Smooth muscle cell (in vitro differentiated cells): ENCODE measurements around the gene CHCHD2. TPM values are rescaled to one million over a fixed set of nuclear protein-coding genes. Genes with fewer than 3 reads are reported as not detected.

Experiments used
- DNase-seq: peaks from one replicate; lab custom pipeline; 2025; ENCODE audit not compliant: unreplicated experiment; lab: John Stamatoyannopoulos, UW
- H2AFZ ChIP-seq: fragments of 200-600 bp; sonication (generic); 2 replicates; pipeline ENCODE4 v1.6.0; 2016; ENCODE audit warnings: antibody characterized with exemption, low read depth, mild to moderate bottlenecking
- H3F3A ChIP-seq: fragments of 200-600 bp; sonication (generic); 2 replicates; pipeline ENCODE4 v1.6.0; 2017; ENCODE audit warnings: antibody characterized with exemption, low read depth
- H3K27ac ChIP-seq: fragments of 200-600 bp; sonication (generic); 2 replicates; pipeline ENCODE4 v1.5.1; 2016; ENCODE audit warnings: low read depth, mild to moderate bottlenecking
- H3K27me3 ChIP-seq: fragments of 200-600 bp; sonication (generic); 2 replicates; pipeline ENCODE4 v1.6.1; 2016; ENCODE audit warnings: low read depth, mild to moderate bottlenecking
- H3K36me3 ChIP-seq: fragments of 200-600 bp; sonication (generic); 2 replicates; pipeline ENCODE4 v1.5.1; 2016; ENCODE audit warnings: low read depth
- H3K4me1 ChIP-seq: fragments of 200-600 bp; sonication (generic); 2 replicates; pipeline ENCODE4 v1.5.1; 2016; ENCODE audit warnings: low read depth
- H3K4me2 ChIP-seq: fragments of 200-600 bp; sonication (generic); 2 replicates; pipeline ENCODE4 v1.6.0; 2016; ENCODE audit warnings: mild to moderate bottlenecking
- H3K4me3 ChIP-seq: fragments of 200-600 bp; sonication (generic); 2 replicates; pipeline ENCODE4 v1.5.1; 2016; ENCODE audit warnings: mild to moderate bottlenecking
- H3K79me2 ChIP-seq: fragments of 200-600 bp; sonication (generic); 2 replicates; pipeline ENCODE4 v1.6.0; 2016; ENCODE audit warnings: low read depth, mild to moderate bottlenecking
- H3K9ac ChIP-seq: fragments of 200-600 bp; sonication (generic); 2 replicates; pipeline ENCODE4 v1.6.0; 2016; ENCODE audit warnings: low read depth
- H3K9me3 ChIP-seq: fragments of 200-600 bp; sonication (generic); replicated peaks from 2 replicates; pipeline ENCODE4 v1.5.1; 2016; ENCODE audit warnings: low read depth
- H4K20me1 ChIP-seq: fragments of 200-600 bp; sonication (generic); 2 replicates; pipeline ENCODE4 v1.6.0; 2016; ENCODE audit warnings: low read depth
- WGBS: methylation state at CpG from one replicate; pipeline ENCODE4 v1.1.7; 2016; ENCODE audit warnings: low lambda C conversion rate; 5-methylcytosine and 5-hydroxymethylcytosine counted together
- polyA plus RNA-seq: library from polyadenylated mRNA; unstranded; fragments of >200 nt; fragmentation: Nextera tagmentation; extraction: Ambion mirVana; gene quantifications from 2 replicates; pipeline ENCODE4 v1.2.1, GENCODE V29; 2016
- total RNA-seq: library from RNA; depleted of rRNA; stranded (reverse); fragments of >200 nt; gene quantifications from 2 replicates; pipeline ENCODE4 v1.2.3, GENCODE V29; 2014
- TF ChIP-seq, protein P1 (sequence below): fragments of 200-600 bp; sonication (generic); IDR thresholded peaks from 2 replicates; pipeline ENCODE4 v1.5.1; 2017; ENCODE audit warnings: borderline replicate concordance, mild to moderate bottlenecking, antibody characterized with exemption; ENCODE audit not compliant: insufficient read depth, poor library complexity, severe bottlenecking

The CHCHD2 gene
- total and polyA plus RNA-seq, 2 experiments from 2014 or later: 142 to 146 TPM

DNA sequence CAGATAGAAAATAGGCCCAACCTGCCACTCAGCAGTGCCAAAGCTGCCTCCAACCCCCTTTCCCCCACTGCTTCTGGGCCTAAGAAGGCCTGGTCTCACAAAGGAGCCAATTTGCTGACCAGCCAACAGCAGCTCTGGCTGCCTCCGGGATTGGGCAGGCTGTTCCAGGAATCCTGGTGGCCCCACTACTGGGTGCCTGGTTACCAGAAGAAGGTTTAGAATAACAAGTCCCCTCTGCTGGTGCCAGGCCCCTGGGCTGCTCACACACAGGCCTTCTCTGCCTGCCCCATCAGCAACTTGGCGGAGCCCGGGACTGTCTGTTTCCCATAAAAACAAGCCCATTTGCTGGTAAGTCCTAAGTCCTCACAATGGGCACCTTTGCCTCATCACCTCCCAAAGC lies 14.7 kb downstream of the CHCHD2 start:
- H4K20me1 ChIP-seq: no peaks in the 10 kb centered on the region
- no peaks in the 10 kb centered on the region for H3K79me2 ChIP-seq
- no peak overlapping the region for H3K9ac ChIP-seq
- no peak overlapping the region for H3K4me2 ChIP-seq
- H3K27ac ChIP-seq: no peak overlapping the region
- H3F3A ChIP-seq: no peaks in the 10 kb centered on the region
- H2AFZ ChIP-seq: no peak overlapping the region
- no peak overlapping the region for H3K4me3 ChIP-seq
- H3K27me3 ChIP-seq: no peaks in the 10 kb centered on the region
- 91% methylated on average over 3 of the region's 3 CpGs for WGBS
- DNase-seq: no peak
- H3K4me1 ChIP-seq: no peaks in the 10 kb centered on the region
- H3K36me3 ChIP-seq: no peaks in the 10 kb centered on the region
- H3K9me3 ChIP-seq: no peaks in the 10 kb centered on the region
- TF ChIP-seq, protein P1, sequence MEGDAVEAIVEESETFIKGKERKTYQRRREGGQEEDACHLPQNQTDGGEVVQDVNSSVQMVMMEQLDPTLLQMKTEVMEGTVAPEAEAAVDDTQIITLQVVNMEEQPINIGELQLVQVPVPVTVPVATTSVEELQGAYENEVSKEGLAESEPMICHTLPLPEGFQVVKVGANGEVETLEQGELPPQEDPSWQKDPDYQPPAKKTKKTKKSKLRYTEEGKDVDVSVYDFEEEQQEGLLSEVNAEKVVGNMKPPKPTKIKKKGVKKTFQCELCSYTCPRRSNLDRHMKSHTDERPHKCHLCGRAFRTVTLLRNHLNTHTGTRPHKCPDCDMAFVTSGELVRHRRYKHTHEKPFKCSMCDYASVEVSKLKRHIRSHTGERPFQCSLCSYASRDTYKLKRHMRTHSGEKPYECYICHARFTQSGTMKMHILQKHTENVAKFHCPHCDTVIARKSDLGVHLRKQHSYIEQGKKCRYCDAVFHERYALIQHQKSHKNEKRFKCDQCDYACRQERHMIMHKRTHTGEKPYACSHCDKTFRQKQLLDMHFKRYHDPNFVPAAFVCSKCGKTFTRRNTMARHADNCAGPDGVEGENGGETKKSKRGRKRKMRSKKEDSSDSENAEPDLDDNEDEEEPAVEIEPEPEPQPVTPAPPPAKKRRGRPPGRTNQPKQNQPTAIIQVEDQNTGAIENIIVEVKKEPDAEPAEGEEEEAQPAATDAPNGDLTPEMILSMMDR: no peak

DNA sequence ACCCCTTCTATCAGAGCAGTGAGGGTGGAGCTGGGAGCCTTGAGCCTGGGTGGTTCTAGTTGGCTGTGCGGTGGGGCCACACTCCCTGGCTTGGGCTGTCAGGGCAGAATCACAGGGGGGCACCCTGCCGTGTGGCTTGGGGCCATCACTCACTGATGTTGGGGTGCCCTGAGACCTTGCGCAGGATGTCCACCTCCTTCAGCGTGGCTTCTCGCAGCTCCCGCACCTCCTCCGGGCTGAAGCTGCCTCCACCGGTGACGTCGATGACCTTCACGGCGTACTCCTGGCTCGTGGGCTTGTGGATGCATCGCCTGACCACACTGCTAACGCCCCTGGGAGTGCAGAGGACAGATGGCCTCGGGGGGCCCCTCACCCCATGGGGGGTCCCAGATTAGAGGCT lies 18.8 kb downstream of the CHCHD2 start:
- Histone ChIP-seq H3K4me1 (no peaks in the 10 kb centered on the region), H3K4me2 (no peak overlapping the region), H4K20me1 (no peaks in the 10 kb centered on the region), H3K36me3 (no peaks in the 10 kb centered on the region), H3K4me3 (no peak overlapping the region), H3F3A (no peaks in the 10 kb centered on the region), H3K9ac (no peak overlapping the region), H2AFZ (no peak overlapping the region), H3K79me2 (no peaks in the 10 kb centered on the region), H3K9me3 (no peaks in the 10 kb centered on the region), H3K27ac (no peak overlapping the region), H3K27me3 (no peaks in the 10 kb centered on the region)
- no peak for DNase-seq
- 96% methylated on average over 16 of the region's 16 CpGs for WGBS
- TF ChIP-seq, protein P1: no peak

DNA sequence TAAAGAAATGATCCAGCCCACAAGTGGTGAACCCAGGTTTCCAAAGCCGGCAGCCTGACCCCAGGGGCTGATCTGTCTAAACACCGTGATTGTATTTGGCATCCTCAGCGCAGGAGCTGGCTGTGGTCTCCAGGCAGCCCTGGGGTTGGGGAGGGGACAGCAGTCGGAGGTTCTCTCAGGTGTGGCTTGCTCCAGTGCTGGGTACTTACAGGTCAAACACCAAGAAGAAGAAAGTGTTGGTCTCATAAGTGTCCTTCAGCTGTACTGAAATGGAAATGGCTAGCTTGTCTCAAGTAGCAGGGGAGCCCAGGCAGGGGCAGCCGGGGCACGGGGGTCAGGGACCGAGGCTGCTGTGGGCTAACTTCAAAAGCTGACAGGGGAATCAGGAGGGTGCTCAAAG lies 19.5 kb downstream of the CHCHD2 start:
- no peak overlapping the region for H3K4me3 ChIP-seq
- no peak overlapping the region for H2AFZ ChIP-seq
- H3K9me3 ChIP-seq: no peaks in the 10 kb centered on the region
- TF ChIP-seq, protein P1: no peak
- H3K4me1 ChIP-seq: no peaks in the 10 kb centered on the region
- 96% methylated on average over 6 of the region's 7 CpGs for WGBS
- no peak overlapping the region for H3K27ac ChIP-seq
- H3K4me2 ChIP-seq: no peak overlapping the region
- H3K9ac ChIP-seq: no peak overlapping the region
- H4K20me1 ChIP-seq: no peaks in the 10 kb centered on the region
- DNase-seq: no peak
- no peaks in the 10 kb centered on the region for H3K36me3 ChIP-seq
- H3F3A ChIP-seq: no peaks in the 10 kb centered on the region
- no peaks in the 10 kb centered on the region for H3K79me2 ChIP-seq
- no peaks in the 10 kb centered on the region for H3K27me3 ChIP-seq

DNA sequence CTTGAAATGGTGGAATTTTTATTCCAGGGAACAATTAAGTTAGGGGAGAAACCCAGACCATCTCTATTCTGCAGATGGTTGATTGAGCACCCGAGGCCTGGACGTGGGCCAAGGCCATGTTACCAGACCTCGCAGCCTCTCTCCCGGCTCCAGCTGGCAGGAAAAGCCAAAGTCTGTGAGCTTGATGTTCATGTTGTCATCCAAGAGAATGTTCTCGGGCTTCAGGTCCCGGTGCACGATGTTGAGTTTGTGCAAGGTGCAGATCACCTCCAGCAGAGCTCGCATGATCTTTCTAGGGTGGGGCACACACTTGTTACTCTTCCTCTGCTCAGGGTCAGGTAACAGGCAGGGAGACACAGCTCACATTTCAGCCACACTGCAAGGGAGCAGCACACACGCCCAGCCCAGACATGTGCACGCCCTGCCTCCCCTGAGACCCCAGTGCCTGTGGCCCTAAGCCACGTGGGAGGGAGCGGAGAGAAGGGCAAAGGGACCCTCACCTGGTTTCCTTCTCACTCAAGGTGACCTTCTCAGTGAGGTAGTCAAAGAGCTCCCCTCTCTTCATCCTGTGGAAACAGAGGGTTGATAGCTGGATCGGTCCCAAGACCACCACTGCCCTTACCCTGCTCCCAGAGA lies 23.0 kb downstream of the CHCHD2 start:
- no peaks in the 10 kb centered on the region for H4K20me1 ChIP-seq
- H3K27me3 ChIP-seq: no peaks in the 10 kb centered on the region
- no peaks in the 10 kb centered on the region for H3F3A ChIP-seq
- H3K9ac ChIP-seq: no peak overlapping the region
- no peak overlapping the region for H3K27ac ChIP-seq
- H3K4me1 ChIP-seq: no peaks in the 10 kb centered on the region
- H3K4me3 ChIP-seq: no peak overlapping the region
- no peaks in the 10 kb centered on the region for H3K36me3 ChIP-seq
- no peak for DNase-seq
- H3K79me2 ChIP-seq: no peaks in the 10 kb centered on the region
- H2AFZ ChIP-seq: no peak overlapping the region
- H3K4me2 ChIP-seq: no peak overlapping the region
- TF ChIP-seq, protein P1: no peak
- no peaks in the 10 kb centered on the region for H3K9me3 ChIP-seq
- WGBS: 96% methylated on average over 13 of the region's 13 CpGs
